Inflammatory macrophage (primary cell): ENCODE measurements around the gene PPP5C.
"Not testable (repeated sequence)": the region's sequence is repeated elsewhere in the genome, so short reads cannot be mapped to it uniquely, and the experiment has no call there.

Experiments used
- DNase-seq, 2 donors: peaks; one replicate each; pipeline ENCODE4 v3.0.0-alpha.2; 2020 to 2022

PPP5C gene

GRCh38 chr19:46410205-46411087, 63.6 kb downstream of the PPP5C start:
- no peak for DNase-seq

- DNase-seq = no peak
These were observed 64.4 kb downstream of the PPP5C start for GRCh38 chr19:46411088-46411924.

- DNase-seq = no peak
These were observed 65.2 kb downstream of the PPP5C start for GRCh38 chr19:46411925-46412649.

GRCh38 chr19:46412650-46413261, 65.9 kb downstream of the PPP5C start:
- no peak for DNase-seq

GRCh38 chr19:46413262-46414031, 66.6 kb downstream of the PPP5C start, which contains the start of gene CCDC8:
TSS of gene CCDC8 (minus strand) at chr19:46413564. CDS start at chr19:46412810, 754 bp downstream.
- no peak for DNase-seq

GRCh38 chr19:46414899-46415298, 68.0 kb downstream of the PPP5C start:
- not testable (repeated sequence) for DNase-seq

- DNase-seq = peak in 1 of 2 donors; percentile 27
These were observed 69.2 kb downstream of the PPP5C start for GRCh38 chr19:46415804-46416709.

GRCh38 chr19:46420056-46420455, 73.2 kb downstream of the PPP5C start:
- no peak for DNase-seq

- DNase-seq = no peak
These were observed 75.5 kb downstream of the PPP5C start for GRCh38 chr19:46422344-46422743.

- DNase-seq = no peak
These were observed 76.3 kb downstream of the PPP5C start for GRCh38 chr19:46423188-46423587.

- DNase-seq = no peak
These were observed 79.2 kb downstream of the PPP5C start for GRCh38 chr19:46426035-46426505.

GRCh38 chr19:46426506-46427162, 79.7 kb downstream of the PPP5C start:
- DNase-seq = peak in 1 of 2 donors; percentile 3

- no peak for DNase-seq
These were observed 80.7 kb downstream of the PPP5C start for GRCh38 chr19:46427518-46428045.

- peak; percentile 53 to 69 for DNase-seq
These were observed 81.6 kb downstream of the PPP5C start, which contains the start of gene PNMA8C for GRCh38 chr19:46428239-46429135. TSS of gene PNMA8C (minus strand) at chr19:46428936. CDS start at chr19:46428359, 577 bp downstream.

GRCh38 chr19:46429999-46430398, 83.1 kb downstream of the PPP5C start:
- no peak for DNase-seq

- DNase-seq = no peak
These were observed 84.9 kb downstream of the PPP5C start for GRCh38 chr19:46431824-46432223.

GRCh38 chr19:46433470-46433869, 86.6 kb downstream of the PPP5C start:
- DNase-seq = not testable (repeated sequence)

- DNase-seq = no peak
These were observed 88.1 kb downstream of the PPP5C start for GRCh38 chr19:46435009-46435408.
